Coronary artery (tissue), 2 donors: ENCODE measurements around the gene INHBE.

Experiments
- DNase-seq: peaks from one replicate; pipeline ENCODE4 v3.0.0-alpha.2; 2017; ENCODE audit warnings: low spot score
- H3K27ac ChIP-seq, 2 donors: fragments of 200-600 bp; sonication (generic); one replicate each; pipeline ENCODE4 v1.5.1; 2016 to 2019
- H3K4me3 ChIP-seq: fragments of 200-600 bp; sonication (generic); 2 replicates; pipeline ENCODE4 v1.5.1; 2016; ENCODE audit warnings: mild to moderate bottlenecking, moderate library complexity
- TF ChIP-seq, protein P1 (sequence below): fragments of 200-600 bp; sonication (generic); IDR thresholded peaks from one replicate; pipeline ENCODE4 v1.5.1; 2019; ENCODE audit warnings: antibody characterized with exemption

The INHBE gene

GRCh38 chr12:57467212-57467874 lies 12.2 kb downstream of the INHBE start:
- H3K4me3 ChIP-seq: no peak overlapping the region
- no peak for DNase-seq
- TF ChIP-seq, protein P1, sequence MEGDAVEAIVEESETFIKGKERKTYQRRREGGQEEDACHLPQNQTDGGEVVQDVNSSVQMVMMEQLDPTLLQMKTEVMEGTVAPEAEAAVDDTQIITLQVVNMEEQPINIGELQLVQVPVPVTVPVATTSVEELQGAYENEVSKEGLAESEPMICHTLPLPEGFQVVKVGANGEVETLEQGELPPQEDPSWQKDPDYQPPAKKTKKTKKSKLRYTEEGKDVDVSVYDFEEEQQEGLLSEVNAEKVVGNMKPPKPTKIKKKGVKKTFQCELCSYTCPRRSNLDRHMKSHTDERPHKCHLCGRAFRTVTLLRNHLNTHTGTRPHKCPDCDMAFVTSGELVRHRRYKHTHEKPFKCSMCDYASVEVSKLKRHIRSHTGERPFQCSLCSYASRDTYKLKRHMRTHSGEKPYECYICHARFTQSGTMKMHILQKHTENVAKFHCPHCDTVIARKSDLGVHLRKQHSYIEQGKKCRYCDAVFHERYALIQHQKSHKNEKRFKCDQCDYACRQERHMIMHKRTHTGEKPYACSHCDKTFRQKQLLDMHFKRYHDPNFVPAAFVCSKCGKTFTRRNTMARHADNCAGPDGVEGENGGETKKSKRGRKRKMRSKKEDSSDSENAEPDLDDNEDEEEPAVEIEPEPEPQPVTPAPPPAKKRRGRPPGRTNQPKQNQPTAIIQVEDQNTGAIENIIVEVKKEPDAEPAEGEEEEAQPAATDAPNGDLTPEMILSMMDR: no peak
- no peak overlapping the region for H3K27ac ChIP-seq

GRCh38 chr12:57467915-57468314 lies 12.8 kb downstream of the INHBE start:
- no peak overlapping the region for H3K27ac ChIP-seq
- no peak for DNase-seq
- TF ChIP-seq, protein P1: no peak
- no peak overlapping the region for H3K4me3 ChIP-seq

- no peak overlapping the region for H3K4me3 ChIP-seq
- TF ChIP-seq, protein P1: no peak
These were observed 14.4 kb downstream of the INHBE start for GRCh38 chr12:57469296-57470164.

GRCh38 chr12:57470286-57470969 lies 15.3 kb downstream of the INHBE start:
- DNase-seq: no peak
- TF ChIP-seq, protein P1: no peak

More at GRCh38 chr12:57469296-57470164, 14.4 kb downstream of the INHBE start:
- H3K27ac ChIP-seq: no peak overlapping the region
- no peak for DNase-seq

DNA sequence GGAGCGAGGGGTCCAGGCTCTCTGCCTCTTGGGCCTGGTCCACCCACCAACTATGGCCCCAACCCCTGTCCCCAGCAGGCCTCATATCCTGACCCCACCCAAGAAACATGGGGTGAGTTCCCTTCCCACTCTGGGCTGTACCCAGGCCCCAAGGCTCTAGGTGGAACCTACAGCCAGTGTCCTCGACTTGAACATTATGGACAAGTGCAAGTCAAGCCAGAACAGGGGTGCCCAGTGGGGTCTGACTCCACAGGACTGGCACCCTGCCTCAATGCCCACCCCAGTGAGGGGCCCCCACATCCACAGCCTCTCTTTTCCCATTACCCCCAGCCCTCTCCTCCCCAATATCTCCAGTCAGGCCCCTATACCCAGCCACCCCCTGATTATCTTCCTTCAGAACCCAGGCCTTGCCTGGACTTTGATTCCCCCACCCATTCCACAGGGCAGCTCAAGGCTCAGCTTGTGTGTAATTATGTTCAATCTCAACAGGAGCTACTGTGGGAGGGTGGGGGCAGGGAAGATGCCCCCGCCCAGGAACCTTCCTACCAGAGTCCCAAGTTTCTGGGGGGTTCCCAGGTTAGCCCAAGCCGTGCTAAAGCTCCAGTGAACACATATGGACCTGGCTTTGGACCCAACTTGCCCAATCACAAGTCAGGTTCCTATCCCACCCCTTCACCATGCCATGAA lies 16.0 kb downstream of the INHBE start:
- Histone ChIP-seq H3K27ac (no peak overlapping the region), H3K4me3 (no peak overlapping the region)
- no peak for DNase-seq
- TF ChIP-seq, protein P1: no peak

More at GRCh38 chr12:57470286-57470969, 15.3 kb downstream of the INHBE start:
- no peak overlapping the region for H3K27ac ChIP-seq
- no peak overlapping the region for H3K4me3 ChIP-seq

DNA sequence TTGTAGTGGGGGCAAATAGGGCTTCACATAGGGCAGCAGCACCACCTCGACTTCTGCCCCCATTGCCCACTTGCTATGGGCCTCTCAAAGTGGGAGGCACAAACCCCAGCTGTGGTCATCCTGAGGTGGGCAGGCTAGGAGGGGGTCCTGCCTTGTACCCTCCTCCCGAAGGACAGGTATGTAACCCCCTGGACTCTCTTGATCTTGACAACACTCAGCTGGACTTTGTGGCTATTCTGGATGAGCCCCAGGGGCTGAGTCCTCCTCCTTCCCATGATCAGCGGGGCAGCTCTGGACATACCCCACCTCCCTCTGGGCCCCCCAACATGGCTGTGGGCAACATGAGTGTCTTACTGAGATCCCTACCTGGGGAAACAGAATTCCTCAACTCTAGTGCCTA lies 16.6 kb downstream of the INHBE start:
- TF ChIP-seq, protein P1: no peak
- no peak overlapping the region for H3K4me3 ChIP-seq
- DNase-seq: no peak

More for the DNA sequence above, 16.6 kb downstream of the INHBE start:
- no peak overlapping the region for H3K27ac ChIP-seq
